Right lung (tissue), 5 donors: Measurements from ENCODE around the gene LOXHD1. TPM values are rescaled to one million over a fixed set of nuclear protein-coding genes. Genes with fewer than 3 reads are reported as not detected.

ENCODE experiments used
- DNase-seq, 2 donors: peaks; one replicate each; pipeline ENCODE4 v3.0.0-alpha.2; 2013
- polyA plus RNA-seq, 5 donors: library from polyadenylated mRNA; unstranded; fragments of 120-200 nt; gene quantifications; one replicate each; pipeline versions ENCODE4 v1.2.1 to v1.2.3, GENCODE V29; 2013; ENCODE audit warnings: inconsistent platforms in 1 of 5, low replicate concordance in 1 of 5; ENCODE audit not compliant: insufficient read length in 5 of 5, insufficient read depth in 1 of 5

The LOXHD1 gene
- polyA plus RNA-seq, 5 donors: 0.70 to 1.8 (median 1.4) TPM

DNA sequence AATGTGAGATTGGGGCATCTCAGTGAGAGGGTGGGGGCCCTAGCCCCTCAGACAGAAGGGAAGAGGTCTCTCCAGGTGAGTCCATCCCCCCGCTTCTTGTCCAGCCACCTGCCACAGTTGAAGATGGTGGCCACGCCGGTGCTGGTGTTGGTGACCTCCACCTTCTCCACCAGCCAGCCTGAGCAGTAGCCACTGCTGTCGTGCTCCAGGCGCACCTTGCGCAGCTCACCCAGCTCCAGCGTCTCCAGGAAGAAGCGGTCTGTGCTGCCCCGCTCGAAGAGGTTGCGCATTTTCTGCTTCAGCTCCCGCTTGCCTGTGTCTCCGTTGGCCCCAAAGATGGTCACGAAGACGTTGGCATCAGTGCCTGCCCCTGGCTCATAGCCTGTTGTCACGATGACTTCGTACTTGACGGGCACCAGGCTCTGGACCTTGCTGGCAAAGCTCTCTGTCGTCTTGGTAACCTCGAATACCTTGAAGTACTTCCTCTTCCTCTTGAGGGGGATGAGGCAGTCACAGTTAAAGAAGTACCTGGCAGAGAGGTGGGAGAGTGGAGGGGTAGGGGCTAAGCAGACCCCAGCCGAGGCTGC is 179.5 kb downstream of the LOXHD1 start:
- DNase-seq: no peak

DNA sequence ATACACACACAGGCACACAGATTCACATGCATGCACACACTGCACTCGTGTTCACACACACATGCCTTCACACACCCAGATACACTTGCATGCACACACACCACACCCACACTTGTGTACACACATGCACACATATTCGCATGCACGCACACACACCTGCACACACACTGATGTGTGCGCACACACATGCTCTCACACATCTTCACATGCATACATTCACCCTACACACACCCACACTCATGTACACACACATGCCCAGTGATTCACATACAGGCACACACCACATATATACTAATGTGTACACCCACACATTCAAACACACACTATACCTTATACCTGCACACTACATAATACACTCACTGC is 181.6 kb downstream of the LOXHD1 start:
- DNase-seq: no peak

DNA sequence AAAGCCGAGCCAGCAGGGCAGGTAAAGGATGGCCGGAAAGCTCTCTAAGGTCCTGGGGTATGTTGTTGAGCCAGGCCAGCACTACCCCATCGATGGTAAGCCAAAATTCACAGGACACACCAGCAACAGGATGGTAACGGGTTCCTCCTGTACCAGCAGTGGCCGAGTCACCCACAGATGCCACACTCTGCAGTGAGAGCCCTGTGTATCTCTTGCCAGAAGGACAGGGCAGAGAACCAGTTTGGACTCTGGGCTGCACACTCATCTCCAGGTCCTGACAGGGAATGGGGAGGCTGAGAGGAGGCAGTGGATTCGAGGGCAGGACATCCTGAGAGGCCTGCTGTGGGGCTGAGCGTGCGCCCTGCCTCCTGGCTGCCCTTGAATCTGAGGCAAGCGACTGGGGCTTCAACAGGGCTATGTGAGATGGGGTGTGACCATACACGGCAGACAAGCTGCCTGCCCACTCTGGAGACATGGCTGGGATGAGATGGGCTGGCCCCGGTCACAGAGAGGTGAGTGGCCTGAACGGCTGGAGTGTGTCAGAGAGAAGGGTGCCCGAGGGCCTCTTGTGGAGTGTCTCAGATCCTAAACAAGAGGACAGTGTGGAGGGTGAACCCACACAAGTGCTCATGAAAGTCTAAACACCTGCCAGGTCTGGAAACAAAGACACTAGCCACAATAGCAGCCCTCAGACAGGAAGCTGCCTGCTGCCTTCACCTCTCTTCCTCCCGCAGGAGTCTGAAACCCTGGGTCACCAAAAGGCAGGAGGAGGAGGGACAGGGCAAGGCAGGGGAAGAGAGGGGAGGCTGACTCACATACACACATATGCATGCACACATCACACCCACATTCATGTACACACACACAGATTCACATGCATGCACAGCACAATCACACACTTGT is 182.3 kb downstream of the LOXHD1 start:
- DNase-seq: no peak

DNA sequence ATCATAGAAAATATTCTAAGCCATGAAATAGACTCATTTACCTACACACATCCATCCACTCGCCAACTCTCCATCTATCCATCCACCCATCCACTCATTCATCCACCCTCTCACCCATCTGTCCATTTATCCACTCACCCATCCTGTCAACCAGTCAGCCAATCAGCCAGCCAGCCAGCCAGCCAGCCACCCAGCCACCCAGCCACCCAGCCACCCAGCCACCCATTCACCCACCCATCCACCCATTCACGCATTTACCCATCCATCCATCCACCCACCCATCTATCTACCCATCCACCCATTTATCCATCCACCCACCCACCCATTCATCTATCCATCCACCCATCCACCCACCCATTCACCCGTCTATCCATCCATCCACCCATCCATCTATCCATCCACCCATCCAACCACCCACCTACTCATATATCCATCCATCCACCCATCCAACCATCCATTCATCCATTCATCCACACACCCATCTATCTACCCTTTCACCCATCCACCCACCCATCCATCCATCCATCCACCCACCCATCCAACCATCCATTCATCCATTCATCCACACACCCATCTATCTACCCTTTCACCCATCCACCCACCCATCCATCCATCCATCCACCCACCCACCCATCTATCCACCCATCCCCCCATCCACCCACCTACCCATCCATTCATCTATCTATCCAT is 185.1 kb downstream of the LOXHD1 start:
- no peak for DNase-seq

DNA sequence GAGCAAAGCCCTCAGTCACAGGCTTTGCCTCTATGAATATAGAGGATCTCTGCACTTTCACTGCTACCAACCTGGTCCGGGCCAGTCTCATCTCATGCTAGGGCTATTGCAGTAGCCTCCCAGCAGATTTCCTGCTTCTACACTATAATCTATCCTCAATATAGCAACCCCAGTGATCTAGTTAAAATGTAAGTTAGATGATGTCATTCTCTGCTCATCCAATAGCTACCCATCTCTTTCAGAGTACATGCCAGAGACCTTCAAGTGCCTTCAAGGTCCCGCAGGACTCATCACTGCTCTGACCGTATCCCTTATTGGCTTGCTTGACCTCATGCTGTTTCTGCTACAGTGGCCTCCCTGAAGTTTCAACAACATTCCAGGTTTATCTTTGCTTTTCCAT is 186.3 kb downstream of the LOXHD1 start:
- DNase-seq: no peak

DNA sequence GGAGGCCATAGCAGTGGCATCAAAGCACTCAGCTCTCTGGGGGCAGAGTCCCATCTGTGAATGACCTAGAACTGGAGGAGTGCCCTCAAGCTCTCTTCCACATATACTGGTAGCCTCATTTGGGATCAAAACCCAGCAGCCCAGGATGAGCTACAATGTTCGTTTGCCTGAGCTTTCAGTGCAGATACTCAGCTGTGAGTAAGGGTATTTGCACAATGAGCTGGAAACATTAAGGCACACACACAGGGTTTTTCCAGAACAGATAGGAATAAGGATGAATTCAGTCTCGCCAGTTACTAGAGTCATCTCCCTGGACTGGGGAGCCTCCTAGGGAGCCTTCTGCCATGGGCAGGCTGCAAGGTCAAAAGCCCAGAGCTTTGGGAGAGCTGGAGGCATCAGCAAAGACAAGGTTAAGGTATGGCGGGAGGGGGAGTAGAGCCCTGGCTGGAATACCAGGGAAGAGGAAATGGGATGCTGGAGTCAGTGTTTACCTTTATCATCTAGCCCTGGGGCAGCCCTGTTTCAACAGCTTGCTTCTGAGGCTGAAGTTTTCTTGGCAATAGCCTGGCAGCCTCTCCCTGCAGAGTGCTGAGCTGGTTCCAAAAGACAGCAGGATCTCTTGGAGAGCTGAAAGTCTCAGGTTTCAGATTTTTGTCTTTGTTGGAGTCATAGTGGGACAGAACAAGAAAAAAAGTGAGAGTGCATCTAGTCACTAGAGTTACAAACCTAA is 187.7 kb downstream of the LOXHD1 start:
- no peak for DNase-seq

DNA sequence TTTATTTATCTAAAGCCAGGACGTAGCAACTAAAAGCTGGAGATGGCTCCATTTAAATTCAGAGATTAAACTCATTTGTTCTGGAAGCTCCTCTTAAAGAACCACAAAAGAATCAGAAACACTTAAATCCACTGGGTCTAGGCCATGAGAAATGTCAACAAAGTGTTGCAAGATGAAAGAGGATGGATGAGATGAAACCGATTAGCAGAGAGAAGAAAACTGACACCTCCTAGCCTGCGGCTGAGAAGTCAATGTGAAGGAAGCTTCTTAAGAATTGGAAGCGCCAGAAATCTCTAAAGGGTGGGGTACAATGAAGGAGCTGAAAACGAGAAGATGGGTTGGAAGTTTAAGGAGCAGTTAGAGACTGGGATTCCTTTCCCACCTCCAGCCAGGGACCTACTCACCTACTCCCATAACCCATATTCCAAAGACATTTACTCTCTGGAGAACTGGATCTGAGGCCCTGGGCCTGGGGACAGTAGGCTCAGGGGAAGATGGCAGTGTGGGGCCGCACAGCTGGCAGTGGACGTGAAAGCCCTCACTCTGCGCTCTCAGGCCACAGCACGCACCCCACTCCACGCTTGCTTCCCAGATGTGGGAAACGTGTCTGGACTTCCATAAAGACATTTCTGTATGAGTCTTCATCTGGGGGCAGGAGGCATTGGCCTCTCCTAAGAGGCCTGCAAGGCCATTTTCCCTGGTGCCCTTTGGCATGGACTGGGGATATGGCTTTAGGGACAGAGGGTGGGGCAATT is 188.4 kb downstream of the LOXHD1 start:
- DNase-seq: no peak

DNA sequence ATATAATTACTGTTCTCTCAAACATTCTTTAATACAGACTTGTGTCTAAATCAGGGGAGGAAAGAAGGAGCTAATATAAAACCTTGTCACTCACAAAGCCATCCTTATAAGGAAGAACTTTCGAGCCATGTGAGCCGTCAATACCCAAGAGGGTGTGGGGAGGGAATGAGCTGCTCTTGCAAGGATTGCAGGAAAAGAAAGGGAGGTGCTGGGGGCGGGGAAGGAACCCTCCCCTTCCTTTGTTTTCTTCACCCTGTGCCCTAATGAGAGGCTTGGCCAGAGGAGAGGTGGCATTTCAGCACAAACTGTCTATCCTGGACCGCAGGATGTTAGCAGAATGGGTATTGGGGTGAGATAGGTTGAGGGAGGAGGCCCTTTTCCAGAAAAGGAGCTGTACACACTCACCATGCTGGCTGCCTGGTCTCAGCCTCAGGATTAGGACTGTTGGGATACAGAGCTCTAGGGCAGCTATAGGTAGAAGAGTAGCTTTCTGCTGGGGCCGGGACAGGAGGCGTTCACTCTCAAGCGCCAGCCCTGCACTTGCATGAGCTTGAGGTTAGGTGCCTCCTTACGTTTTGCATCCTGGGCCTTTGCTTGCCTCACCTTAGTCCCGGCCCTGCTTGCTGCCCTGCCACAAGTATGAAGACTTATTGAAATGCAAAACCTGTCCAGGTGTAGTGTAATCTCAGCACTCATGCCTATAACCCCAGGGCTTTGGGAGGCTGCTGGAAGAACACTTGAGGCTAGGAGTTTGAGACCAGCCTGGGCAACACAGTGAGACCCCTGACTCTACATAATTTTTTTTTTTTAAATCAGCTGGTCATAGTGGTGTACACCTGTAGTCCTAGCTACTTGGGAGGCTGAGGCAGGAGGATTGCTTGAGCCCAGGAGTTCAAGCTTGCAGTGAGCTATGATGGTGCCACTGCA is 190.5 kb downstream of the LOXHD1 start:
- DNase-seq: no peak

DNA sequence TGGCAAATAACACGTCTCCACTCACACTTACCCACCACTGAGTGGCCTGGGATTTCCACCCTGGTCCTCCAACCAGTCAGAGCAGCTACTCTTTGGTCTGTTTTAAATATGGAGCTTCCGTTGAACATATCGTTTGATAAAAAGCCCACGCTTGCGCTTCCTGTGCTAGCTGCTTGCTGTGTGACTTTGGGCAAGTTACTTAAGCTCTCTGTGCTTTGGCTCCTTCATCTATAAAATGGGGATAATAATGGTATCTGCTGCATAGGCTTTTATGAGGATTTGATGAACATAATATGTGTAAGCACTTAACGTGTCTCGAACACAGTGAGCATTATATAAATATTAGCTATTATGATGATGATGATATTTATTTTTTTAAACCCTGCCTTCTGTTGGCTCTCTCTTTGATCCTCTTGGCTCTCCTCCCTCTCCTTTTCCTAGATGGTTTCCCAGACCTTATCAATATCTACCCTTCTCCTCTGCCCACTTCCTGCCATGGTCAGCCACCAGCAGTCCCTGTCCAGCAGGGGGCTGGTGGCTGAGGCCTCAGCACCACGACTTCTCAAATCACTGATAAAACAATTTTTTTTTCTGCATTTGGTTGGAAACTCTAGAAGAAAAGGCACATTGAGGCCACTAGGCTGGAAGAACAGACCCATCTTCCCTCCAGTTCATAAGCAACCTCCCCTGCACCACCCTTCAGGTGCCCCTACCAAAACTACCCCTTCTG is 191.9 kb downstream of the LOXHD1 start:
- no peak for DNase-seq

DNA sequence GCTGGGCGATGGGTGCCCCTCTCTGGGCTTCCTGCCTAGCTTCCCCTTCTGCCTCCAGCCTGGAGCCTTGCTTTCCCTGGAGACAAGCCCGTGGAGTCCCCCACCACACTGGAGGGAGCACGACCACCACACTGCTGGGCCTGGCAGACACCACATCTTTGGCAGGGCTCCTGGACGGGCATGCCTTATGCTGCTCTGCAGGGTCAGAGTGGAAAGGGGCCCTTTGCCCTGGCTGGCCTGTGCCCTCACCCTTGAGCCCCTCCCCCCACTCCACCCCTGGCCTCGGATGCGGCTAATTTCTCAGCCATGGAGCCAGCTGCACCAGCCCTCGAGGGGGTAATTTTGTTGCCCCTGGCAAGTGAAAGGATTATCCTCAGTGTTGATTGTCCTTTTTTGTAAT is 194.5 kb downstream of the LOXHD1 start:
- DNase-seq: no peak

DNA sequence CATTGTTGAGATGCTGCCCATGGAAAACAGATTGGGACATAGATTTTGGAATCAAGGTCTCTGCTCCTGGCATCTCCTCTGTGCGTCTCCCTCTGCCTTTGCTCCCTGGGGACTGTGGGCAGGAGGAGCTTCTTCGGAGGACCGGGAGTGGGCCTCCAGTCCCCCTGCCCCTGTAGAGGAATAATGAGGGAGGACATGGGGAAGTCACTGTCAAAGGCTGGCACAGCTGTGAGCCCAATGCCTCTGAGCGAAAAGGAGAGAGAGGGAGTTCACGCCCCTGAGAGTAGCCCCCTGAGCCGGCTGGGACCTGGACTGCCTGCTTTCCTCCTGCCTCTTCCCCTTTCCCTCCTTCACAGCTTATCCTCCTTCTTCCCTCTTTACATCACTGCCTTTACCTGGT is 195.0 kb downstream of the LOXHD1 start:
- no peak for DNase-seq

DNA sequence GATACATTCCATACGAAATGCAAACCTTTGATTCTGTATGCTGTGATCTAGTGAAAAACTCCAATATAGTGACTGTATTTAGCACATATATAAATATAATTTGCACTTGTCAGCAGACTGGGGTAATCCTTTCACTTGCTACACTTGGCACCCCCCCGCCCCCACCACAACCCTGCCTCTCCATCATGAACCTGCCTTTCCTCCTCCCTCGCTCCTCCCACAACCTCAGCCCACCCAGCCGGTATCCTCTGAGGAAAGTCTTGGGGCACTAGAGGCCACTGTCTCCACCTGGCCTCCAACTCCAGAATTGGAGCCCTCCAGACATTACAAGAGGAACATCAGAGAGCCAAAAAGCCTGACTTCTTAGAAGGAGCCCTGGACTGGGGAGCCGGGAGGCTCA is 196.3 kb downstream of the LOXHD1 start:
- DNase-seq: no peak

DNA sequence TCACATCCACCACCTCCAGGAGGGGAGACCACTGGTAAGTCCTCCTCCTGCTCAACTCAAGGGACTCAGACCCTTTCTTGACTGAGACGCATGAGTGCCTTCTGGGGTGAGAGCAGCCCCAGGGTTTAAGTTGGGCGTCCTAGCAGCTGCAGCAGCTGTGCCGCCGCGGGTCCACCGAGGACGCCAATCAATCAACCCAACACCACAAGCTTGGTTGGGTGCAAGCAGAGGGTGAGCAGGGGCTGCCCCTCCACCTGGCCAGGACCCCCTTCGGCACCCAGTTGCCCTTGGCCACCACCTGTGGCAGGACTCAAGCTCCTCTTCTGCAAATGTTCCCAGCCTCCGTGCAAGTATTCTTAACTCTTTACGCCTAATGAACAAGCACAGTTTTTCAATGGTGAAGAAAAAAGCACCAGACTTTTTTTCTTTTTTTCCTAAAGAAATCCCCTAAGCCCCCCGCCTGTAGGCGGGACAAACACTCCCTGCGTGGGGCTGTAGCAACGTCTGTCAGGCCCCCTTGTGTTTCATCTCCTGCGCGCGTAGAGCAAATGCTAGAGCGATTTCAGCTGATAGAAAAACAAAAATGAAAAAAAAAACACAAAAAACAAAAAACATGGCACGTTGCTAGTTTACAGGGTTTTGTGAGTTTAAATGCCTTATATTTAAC is 197.1 kb downstream of the LOXHD1 start:
- DNase-seq: no peak

DNA sequence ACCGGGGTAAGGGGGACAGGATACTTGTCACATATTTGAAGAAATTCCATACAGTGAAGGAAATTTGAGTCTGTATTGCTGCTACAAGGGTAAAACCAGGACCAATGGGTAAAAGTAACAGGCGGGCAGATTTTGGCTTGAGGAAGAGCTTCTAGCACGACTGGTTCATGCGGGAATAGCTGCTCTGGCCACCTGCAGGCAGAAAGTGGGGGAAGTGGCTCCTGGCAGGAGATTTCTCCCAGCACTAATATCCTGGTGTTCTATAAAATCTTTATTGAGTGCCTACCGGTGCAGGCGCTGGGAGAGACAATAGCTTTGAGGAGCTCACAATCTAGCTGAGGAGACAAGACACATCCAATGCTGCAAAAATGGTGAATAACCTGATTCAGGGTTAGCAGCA is 198.5 kb downstream of the LOXHD1 start:
- no peak for DNase-seq

DNA sequence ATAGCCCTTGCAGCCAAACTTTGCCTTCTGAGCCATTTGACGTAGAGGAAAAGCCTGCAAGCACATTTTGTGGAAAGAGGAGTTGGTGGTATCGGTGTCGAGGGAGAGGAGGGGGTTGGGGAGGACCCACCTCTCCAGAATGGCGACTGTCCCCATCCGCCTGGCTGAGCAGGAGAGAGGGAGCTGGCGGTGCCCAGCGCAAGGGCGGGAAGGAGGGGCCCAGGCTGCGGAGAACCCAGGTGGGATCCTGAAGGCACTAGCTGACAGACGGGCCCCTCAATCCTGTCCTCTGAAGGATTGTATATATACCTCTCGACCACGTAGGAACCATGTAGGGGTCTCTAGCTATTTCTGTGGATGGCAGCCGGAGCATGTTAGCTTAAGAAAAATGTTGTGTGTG is 200.3 kb downstream of the LOXHD1 start:
- DNase-seq: no peak

DNA sequence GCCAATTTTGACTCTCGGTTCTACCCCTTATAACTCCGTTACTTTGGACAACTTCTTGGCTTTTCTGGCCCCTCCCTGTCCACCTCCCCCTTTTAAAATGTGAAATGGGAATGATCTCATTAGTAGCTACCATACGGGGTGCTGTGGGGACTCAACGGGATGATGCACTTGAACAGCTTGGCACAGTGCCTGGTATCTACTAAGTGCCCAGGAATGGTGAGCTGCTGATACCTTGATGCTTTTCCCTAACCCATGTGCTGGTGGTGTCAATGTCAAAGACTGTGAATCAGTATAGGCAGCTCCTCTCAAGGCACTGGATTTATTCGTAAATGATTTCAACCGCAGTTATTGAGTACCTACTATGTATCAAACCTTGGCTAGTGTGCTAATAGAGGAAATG is 204.2 kb downstream of the LOXHD1 start:
- no peak for DNase-seq

DNA sequence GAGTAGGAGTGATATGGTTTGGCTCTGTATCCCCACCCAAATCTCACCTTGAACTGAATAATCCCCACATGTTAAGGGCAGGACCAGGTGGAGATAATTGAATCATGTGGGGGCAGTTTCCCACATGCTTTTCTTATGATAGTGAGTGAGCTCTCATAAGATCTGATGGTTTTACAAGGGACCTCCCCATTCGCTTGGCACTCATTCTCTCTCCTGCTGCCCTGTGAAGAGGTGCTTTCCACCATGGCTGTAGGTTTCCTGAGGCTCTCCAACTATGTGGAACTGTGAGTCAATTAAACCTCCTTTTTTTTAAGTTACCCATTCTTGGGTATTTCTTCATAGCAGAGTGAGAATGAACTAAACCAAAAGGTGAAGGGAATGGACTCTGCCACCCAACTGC is 207.5 kb downstream of the LOXHD1 start:
- no peak for DNase-seq

DNA sequence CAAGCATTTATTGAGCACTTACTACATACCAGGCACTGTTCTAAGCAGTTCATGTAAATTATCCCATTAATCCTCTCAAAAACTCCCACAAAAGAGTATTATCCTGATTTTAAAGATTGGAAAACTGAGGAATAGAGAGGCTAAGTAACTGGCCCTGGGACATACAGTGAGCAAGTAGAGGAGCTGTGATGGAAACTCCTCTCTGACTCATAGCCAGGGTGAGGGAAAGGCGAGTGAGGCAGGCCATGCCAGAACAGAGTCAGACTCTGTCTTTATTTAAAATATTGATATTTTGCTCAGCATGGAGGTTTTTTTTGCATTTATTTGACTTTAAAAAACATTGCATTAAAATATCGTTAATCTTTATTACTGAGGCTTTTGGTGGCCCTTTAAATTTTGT is 208.0 kb downstream of the LOXHD1 start:
- DNase-seq: no peak

DNA sequence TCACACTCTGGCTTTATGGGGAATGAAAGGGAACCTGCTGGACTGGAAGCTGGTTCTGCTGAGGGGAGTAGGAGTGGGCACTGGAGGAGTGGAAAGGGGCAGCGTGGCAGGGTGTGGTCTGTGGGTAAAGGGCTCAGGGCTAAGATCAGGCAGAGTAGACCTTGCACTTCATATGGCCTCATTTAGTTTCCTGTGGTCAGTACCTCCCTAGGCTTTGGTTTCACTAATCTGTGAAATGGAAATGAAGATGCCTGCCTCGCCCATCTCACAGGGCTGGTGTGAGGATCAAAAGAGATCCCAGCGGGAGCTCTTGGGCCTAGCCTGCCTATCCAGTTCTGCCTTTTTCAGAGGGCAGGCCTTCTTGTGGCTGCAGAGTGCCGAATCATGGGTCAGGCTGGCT is 208.7 kb downstream of the LOXHD1 start:
- no peak for DNase-seq
